HUES64 (cell line): ENCODE measurements around the gene NNT.
"Not testable (repeated sequence)": the region's sequence is repeated elsewhere in the genome, so short reads cannot be mapped to it uniquely, and the experiment has no call there.

Experiments used
- H3K27ac ChIP-seq: 2 replicates; pipeline ENCODE4 v1.7.0; 2013; ENCODE audit warnings: low read depth, low read length, inconsistent platforms
- H3K27me3 ChIP-seq: 2 replicates; pipeline ENCODE4 v1.6.1; 2013; ENCODE audit warnings: mild to moderate bottlenecking, low read length; ENCODE audit not compliant: insufficient read depth
- H3K36me3 ChIP-seq: 2 replicates; pipeline ENCODE4 v1.6.1; 2013; ENCODE audit warnings: mild to moderate bottlenecking, low read length; ENCODE audit not compliant: insufficient read depth
- H3K4me1 ChIP-seq: 2 replicates; pipeline ENCODE4 v1.6.1; 2013; ENCODE audit warnings: mild to moderate bottlenecking, low read length, moderate library complexity; ENCODE audit not compliant: insufficient read depth
- H3K4me3 ChIP-seq: 2 replicates; pipeline ENCODE4 v1.5.1; 2013; ENCODE audit warnings: mild to moderate bottlenecking, low read length, moderate library complexity
- H3K9ac ChIP-seq: 2 replicates; pipeline ENCODE4 v1.6.1; 2013; ENCODE audit warnings: mild to moderate bottlenecking, low read depth, low read length
- H3K9me3 ChIP-seq: 2 replicates; pipeline ENCODE4 v1.6.1; 2013; ENCODE audit warnings: low read depth, low read length; ENCODE audit not compliant: insufficient read depth
- WGBS: fragments of 150-250, 120-280 bp; methylation state at CpG from one replicate; pipeline ENCODE4 v1.1.7; 2013; ENCODE audit warnings: missing lambda C conversion rate; 5-methylcytosine and 5-hydroxymethylcytosine counted together

The NNT gene

DNA sequence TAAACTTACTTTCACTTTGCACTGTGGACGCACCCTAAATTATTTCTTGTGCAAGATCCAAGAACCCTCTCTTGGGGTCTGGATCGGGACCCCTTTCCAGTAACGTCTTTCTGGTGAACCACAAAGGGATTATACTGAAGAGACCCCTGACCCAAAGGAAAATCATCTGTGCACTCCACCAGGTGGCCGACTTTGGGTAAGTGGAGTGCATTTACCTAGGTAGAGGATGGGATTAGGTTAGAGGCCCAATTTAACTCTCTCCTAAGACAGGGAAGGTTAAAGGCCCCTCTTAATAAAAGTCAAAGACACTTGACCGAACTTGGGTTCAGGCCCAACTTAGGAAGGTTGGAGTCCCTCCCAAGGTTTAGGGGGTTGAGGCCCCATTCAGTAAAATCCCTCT is 37.9 kb upstream of the NNT start:
- Histone ChIP-seq H3K4me3 (no peak overlapping the region), H3K9me3 (no peaks in the 10 kb centered on the region), H3K27ac (no peak overlapping the region), H3K9ac (no peak overlapping the region), H3K27me3 (no peaks in the 10 kb centered on the region), H3K4me1 (no peaks in the 10 kb centered on the region), H3K36me3 (no peaks in the 10 kb centered on the region)
- 96% methylated on average over 5 of the region's 5 CpGs for WGBS

DNA sequence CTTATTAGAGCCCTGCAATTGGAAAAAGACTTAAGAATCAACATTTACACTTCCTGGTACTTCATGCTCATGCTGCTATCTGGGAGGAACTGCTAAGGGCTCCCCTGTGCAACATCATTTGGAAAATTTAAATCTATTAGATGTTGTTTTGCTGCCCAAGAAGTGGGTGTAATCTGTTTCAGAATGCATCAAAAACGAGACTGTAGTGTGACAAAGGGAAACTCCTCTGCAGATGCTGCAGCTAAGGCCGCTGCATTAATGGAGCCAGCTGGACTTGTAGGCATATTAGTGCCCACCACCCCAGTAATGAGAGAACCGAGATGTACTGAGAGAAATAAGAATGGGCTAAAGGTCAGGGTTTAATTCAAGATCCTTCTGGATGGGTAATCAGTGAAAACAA is 35.0 kb upstream of the NNT start:
- Histone ChIP-seq H3K27ac (no peak overlapping the region), H3K36me3 (no peaks in the 10 kb centered on the region), H3K9ac (no peak overlapping the region), H3K9me3 (no peaks in the 10 kb centered on the region), H3K4me1 (no peaks in the 10 kb centered on the region), H3K27me3 (no peaks in the 10 kb centered on the region), H3K4me3 (no peak overlapping the region)
- WGBS: 96% methylated on average over 3 of the region's 3 CpGs

DNA sequence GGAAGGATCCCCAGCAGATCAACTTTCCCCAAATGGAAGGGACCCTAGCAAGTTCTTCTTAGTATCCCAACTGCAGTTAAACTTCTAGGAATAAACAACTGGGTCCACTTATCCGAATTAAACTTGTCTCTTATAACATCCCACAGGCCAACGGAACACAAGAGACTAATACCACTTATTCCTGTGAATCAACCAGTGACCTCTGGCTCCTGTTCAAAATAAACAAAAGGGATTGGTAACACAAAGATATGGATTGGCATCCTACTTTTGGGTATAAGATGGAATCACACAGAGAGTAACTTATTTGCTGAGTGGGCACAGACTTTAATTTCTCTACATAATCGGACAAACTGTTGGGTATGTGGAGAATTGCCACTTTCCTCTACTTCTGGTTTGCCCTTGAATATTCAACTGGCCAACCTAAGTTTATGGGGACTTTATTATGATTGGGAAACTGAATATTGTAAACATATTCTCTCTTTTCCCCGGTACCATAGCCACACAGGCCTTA is 33.7 kb upstream of the NNT start:
- no peak overlapping the region for H3K27ac ChIP-seq
- H3K27me3 ChIP-seq: no peaks in the 10 kb centered on the region
- H3K9me3 ChIP-seq: no peaks in the 10 kb centered on the region
- H3K36me3 ChIP-seq: no peaks in the 10 kb centered on the region
- H3K4me1 ChIP-seq: no peaks in the 10 kb centered on the region
- WGBS: 95% methylated on average over 3 of the region's 4 CpGs
- no peak overlapping the region for H3K4me3 ChIP-seq
- H3K9ac ChIP-seq: no peak overlapping the region

DNA sequence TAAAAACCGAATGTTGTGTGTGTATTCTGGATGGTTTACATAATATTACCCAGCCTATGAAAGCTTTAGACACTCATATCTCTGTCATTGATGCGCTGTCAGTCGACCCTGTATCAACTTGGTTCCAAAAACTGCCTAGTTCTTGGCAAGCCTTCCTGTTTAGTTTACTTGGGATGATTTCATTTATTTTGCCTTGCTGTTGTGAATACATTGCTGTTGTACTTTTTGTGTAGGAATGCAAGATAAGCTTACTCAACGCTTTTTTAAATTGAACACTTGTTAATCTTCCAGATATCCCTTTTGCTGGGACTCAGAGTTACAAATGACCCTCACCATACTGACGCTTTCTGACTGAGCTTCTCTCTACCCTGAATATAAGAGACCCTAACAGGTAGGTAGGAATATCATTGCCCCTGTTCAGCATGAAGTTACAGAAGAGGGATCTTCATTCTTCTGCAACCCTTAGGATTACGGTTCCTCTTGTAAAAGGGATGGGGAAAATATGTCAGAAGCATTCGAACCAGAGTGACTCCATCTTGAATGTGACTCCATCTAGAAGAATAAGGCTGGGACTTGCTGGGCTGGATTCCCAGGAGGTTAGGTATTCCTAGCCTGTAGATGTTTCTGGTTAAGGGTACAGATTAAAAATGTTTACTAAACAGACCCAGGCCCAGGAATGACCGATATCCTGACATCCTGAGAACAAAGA is 32.4 kb upstream of the NNT start:
- H3K9ac ChIP-seq: no peak overlapping the region
- WGBS: 95% methylated on average over 7 of the region's 8 CpGs
- no peaks in the 10 kb centered on the region for H3K36me3 ChIP-seq
- no peaks in the 10 kb centered on the region for H3K9me3 ChIP-seq
- no peaks in the 10 kb centered on the region for H3K4me1 ChIP-seq
- no peak overlapping the region for H3K27ac ChIP-seq
- H3K4me3 ChIP-seq: no peak overlapping the region
- no peaks in the 10 kb centered on the region for H3K27me3 ChIP-seq

DNA sequence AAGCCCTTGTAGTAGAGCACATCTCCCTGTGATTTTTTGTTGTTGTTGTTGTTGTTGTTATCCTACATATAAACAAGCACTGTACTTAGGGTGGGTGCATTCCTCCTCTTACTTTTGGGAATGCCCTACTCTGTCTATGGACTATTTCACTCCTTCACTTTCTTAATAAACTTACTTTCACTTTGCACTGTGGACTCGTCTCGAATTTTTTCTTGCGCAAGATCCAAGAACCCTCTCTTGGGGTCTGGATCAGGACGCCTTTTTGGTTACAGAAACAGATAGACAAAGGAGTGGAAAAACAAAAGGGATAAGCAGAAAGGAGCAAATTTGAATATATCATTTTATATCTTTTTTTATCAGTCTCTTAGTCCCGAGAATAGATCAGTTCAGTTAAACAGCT is 31.7 kb upstream of the NNT start:
- no peak overlapping the region for H3K27ac ChIP-seq
- H3K36me3 ChIP-seq: no peaks in the 10 kb centered on the region
- H3K4me1 ChIP-seq: no peaks in the 10 kb centered on the region
- H3K27me3 ChIP-seq: no peaks in the 10 kb centered on the region
- H3K9me3 ChIP-seq: no peaks in the 10 kb centered on the region
- WGBS: 92% methylated on average over 5 of the region's 5 CpGs
- H3K4me3 ChIP-seq: no peak overlapping the region
- H3K9ac ChIP-seq: no peak overlapping the region

DNA sequence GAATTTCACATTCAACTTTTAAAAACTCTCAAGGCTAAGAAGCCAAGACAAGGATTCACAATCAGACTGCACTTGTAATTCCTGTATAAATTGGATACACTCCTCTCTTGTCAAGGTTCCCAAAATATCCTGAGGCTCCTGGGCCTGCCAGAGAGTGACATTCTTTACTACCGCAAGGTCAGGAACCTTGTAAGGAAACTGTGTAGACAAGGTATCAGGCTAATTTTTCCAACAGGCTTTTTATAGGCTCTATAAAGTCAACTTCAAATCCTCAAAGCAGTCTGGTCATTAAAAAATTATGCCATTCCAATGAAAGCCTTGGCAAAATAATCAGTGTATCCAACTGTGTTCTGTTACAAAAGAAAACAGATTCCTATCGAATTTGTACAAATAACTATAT is 30.6 kb upstream of the NNT start:
- Histone ChIP-seq H3K4me3 (no peak overlapping the region), H3K9me3 (no peaks in the 10 kb centered on the region), H3K9ac (no peak overlapping the region), H3K4me1 (no peaks in the 10 kb centered on the region), H3K27me3 (no peaks in the 10 kb centered on the region), H3K27ac (no peak overlapping the region), H3K36me3 (no peaks in the 10 kb centered on the region)
- 92% methylated on average over 2 of the region's 2 CpGs for WGBS

DNA sequence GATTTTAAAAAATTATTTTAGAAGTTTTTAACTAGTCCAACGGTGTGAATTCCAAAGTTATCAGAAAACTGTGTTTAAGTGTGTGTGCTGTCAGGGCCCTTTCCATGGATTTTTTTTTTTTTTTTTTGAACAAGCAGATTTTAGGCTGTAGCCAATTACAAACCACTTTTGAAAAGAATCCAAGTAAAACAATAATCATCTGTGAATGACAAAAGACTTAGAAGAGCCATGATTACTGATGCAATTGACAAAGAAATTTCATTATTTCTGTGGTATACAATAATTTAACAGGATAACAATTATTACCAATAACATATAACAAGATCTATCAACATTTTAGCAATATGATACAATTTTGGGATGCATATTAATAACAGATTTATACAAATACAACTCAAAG is 29.9 kb upstream of the NNT start:
- Histone ChIP-seq H3K9ac (no peak overlapping the region), H3K36me3 (no peaks in the 10 kb centered on the region), H3K4me1 (no peaks in the 10 kb centered on the region), H3K9me3 (no peaks in the 10 kb centered on the region), H3K27me3 (no peaks in the 10 kb centered on the region), H3K4me3 (no peak overlapping the region), H3K27ac (no peak overlapping the region)
- WGBS: no CpG with 5 or more reads among the region's 1 CpG

DNA sequence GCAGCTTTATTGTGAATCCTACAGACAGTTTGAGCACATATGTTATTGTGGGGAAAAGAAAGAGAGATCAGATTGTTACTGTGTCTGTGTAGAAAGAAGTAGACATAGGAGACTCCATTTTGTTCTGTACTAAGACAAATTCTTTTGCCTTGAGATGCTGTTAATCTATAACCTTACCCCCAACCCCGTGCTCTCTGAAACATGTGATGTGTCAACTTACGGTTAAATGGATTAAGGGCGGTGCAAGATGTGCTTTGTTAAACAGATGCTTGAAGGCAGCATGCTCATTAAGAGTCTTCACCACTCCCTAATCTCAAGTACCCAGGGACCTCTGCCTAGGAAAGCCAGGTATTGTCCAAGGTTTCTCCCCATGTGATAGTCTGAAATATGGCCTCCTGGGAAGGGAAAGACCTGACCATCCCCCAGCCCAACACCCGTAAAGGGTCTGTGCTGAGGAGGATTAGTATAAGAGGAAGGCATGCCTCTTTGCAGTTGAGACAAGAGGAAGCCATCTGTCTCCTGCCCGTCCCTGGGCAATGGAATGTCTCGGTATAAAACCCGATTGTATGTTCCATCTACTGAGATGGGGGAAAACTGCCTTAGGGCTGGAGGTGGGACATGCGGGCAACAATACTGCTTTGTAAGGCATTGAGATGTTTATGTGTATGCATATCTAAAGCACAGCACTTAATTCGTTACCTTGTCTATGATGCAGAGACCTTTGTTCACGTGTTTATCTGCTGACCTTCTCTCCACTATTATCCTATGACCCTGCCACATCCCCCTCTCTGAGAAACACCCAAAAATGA is 22.4 kb upstream of the NNT start:
- H3K9ac ChIP-seq, H3K27ac ChIP-seq, H3K36me3 ChIP-seq, H3K4me1 ChIP-seq, H3K27me3 ChIP-seq, H3K4me3 ChIP-seq: not testable (repeated sequence)
- H3K9me3 ChIP-seq: peaks cover 11% of the 10 kb centered on the region
- 88% methylated on average over 10 of the region's 10 CpGs for WGBS

DNA sequence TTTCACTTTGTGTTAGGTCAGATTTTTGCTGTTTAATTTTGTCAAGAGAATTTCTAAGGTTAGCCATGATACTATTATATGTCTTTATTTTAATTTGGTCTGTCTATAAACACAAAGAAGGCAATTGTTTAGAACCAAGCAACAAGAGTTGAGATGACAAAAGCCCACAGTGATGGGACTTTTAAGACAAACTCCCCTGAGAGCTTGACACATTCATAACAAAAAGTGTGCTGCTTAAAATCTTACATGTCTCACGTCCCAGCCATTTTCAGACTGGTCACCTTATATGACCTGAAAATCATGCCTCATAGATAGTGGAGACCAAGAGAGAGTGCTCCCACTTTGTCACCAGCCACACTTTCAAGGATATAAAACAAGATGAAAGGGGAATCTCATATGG is 21.6 kb upstream of the NNT start:
- 100% methylated on average over 1 of the region's 1 CpG for WGBS
- Histone ChIP-seq H3K36me3 (0 out of 2 replicates have a peak, but pooled peaks cover 3% of the 10 kb centered on the region), H3K4me3 (no peak overlapping the region), H3K27ac (no peak overlapping the region; the same call in 1 of the 2 replicates), H3K9me3 (peaks cover 11% of the 10 kb centered on the region), H3K27me3 (no peaks in the 10 kb centered on the region), H3K9ac (no peak overlapping the region), H3K4me1 (no peaks in the 10 kb centered on the region)

DNA sequence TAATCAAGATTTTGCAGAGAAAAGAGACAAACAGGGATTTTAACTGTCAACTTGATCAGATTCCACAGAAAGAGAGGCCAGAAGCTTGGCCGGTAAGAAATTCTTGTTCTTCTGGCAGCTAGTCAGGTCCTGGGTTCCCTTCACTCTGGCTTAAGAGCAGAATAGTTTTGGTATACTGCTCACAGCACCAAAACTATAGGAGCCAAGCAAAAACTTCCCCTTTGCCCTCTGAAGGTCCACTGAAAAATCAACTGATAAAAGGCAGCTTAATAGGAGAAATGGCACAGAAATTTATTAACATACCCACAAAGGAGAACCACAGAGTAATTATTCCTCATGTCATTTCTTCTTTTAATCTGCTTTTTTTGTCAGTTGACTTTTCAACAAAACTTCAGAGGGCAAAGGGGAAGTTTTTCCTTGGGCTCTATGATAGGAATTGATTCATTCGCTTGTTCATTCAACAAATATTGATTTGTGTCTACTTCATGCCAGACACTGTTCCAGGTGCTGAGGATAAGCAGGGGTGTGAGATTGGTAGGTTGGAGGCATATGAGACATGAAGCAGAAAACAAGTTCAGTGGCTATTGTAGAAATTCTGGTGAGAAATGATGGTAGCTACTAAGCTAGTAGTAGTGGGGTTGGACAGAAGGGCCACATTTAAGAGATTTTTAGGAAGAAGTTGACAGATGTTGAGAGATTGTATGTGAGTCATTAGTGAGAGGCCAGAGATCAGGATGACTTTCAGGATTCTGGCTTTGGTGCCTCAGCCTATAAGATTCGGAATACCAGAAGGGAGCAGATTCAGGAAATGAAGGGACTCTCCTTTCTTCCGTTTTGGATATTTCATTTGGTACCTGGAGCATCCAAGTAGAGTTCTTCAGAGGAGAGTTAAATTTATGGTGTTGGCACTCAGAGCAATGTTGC is 20.6 kb upstream of the NNT start:
- no peak overlapping the region for H3K9ac ChIP-seq
- H3K36me3 ChIP-seq: 0 out of 2 replicates have a peak, but pooled peaks cover 3% of the 10 kb centered on the region
- H3K27me3 ChIP-seq: no peaks in the 10 kb centered on the region

DNA sequence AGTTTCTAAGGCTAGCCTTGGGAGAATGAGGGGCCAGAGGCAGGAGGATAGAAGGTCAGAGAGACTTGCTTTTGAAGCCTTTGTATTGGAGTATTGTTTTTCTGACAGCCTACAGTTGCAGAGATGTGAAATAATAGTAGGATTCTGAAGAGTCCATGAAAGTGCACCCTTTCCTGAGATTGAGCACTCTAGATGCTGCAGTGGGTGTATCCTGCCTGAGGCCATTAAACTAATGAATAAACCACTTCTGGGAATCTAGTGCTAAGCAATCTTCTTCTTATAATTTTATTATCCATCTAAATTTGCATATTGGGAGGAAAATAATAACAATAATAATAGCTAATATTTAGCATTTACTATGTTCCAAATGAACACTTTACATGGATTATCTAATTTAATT is 19.3 kb upstream of the NNT start:
- H3K9ac ChIP-seq: no peak overlapping the region
- no peak overlapping the region for H3K4me3 ChIP-seq
- H3K4me1 ChIP-seq: no peaks in the 10 kb centered on the region
- 0 out of 2 replicates have a peak, but pooled peaks cover 3% of the 10 kb centered on the region for H3K36me3 ChIP-seq
- no peak overlapping the region for H3K27ac ChIP-seq
- H3K9me3 ChIP-seq: peaks cover 11% of the 10 kb centered on the region
- no peaks in the 10 kb centered on the region for H3K27me3 ChIP-seq

More for the DNA sequence above, 20.6 kb upstream of the NNT start:
- Histone ChIP-seq H3K9me3 (peaks cover 11% of the 10 kb centered on the region), H3K27ac (no peak overlapping the region), H3K4me1 (no peaks in the 10 kb centered on the region), H3K4me3 (no peak overlapping the region)
- 95% methylated on average over 4 of the region's 4 CpGs for WGBS
